NCI-H146 treated with DMSO at 0.1 percent for 48 hours (cell line): ENCODE data around the gene TLE2.
"Not testable (repeated sequence)": the region's sequence is repeated elsewhere in the genome, so short reads cannot be mapped to it uniquely, and the experiment has no call there.

ENCODE experiments used
- DNase-seq: peaks from one replicate; lab custom pipeline; 2025; ENCODE audit not compliant: unreplicated experiment; lab: John Stamatoyannopoulos, UW

TLE2 gene

DNA sequence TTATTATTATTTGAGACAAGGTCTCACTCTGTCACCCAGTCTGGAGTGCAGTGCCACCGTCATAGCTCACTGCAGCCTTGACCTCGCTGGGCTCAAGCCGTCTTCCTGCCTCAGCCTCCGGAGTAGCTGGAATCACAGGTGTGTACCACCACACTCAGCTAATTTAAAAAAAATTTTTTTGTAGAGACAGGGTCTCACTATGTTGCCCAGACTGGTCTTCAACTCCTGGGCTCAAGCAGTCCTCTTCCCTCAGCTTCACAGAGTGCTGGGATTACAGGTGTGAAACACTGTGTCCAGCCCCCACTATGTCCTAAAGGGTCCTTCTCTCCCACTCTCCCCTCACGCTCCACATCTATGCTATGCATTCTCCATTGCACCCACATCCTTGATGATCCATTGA lies 9.1 kb upstream of the TLE2 start:
- DNase-seq, result no peak

DNA sequence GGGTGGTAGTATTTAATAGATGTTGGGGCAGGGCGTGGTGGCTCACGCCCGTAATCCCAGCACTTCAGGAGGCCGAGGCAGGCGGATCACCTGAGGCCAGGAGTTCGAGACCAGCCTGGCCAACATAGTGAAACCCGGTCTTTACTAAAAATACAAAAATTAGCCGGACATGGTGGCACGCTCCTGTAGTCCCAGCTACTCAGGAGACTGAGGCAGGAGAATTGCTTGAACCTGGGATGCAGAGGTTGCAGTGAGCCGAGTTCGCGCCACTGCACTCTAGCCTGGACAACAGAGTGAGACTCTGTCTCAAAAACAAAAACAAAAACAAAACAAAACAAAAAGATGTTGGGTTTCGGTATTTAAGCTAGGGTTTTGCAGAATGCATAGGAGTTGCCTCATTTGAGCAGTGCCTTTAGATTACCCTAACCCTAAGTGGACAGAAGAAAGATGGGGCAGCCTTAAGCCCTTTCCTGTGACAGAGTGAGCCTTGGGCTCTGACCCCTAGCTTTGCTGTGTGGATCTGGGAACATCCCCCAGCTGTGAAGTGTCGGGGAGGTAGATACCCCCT lies 8.0 kb upstream of the TLE2 start:
- not testable (repeated sequence) for DNase-seq

GRCh38 chr19:3036119-3036976 lies 7.3 kb upstream of the TLE2 start:
- DNase-seq, result peak; percentile 75

DNA sequence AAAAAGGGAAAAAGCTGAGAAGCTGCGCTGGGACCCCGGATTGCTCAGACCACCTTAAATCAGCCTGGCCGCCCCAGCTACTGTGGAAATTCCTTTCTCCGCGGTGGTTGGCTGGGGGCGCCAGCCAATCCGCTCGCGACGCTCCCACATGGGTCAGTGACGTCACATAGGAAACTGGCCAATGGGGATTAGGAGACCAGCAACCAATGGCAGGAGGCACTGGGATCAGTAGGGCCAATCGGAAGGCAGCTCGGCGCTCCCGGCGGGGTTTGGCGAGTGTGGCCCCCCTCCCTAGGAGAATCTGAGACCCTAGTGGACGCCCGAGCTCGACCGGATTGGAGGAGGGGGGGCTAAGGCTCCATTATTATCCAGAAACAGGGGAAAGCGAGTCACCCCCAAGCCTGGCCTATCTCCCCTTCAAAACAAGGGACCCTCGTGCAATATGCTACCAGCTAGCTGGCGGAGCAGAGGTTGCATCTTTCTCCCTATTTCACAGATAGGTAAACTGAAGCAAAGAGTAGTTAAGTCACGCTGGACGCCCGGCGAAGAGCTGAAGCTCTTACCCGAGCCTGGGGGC lies 6.5 kb upstream of the TLE2 start:
- peak; percentile 90 for DNase-seq

DNA sequence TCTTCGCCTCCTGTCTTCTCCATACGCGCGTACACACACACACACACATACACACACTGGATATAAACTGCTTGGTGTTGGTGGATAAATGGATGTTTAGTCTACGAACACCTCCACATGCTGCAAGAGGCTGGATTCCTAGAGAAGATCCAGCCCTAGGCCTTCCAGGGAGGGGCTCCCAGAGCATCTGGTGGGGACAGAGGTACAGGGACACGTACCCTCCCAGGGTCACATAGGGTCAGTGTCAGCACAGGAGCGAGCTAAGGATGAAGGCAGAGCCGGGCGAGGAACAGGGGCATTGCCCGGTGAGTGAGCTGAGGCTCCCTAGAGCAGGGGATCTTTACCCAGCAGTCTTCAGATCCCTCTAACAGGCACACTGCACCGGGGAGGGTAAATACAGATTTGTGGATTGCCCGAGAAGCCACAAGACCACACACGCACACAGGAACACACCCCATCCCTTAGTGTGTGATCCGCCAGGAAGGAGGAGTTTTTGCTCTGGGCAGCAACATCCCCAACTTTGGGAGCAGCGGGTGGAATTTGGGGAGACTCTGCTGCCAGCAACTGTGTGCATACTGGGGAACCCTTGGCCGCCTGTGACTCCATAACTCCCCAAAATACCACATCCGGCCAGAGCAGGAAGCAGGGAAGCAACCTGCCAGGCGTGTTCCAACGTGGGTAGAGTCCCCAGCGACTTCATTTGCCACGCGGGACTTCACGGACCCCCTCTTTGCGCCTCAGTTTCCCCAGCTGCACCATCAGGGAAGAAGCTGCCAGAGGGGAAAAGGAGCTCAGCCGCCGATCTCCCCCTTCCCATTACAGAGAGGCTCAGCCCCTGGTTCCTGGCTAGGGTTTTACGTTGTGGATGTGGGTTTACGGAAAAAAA lies 5.8 kb upstream of the TLE2 start:
- no peak for DNase-seq

DNA sequence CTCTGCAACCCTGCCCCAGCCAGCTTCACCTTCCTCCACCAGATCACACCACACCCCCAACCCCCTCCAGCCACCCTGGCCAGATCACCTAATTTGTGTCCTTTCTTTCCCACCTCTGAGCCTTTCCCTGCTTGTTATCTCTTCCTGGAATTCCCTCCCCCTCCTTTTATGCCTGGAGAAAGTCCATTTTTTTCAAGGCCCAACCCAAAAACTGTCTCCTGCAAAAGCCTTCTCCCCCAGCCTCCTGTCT lies 5.3 kb upstream of the TLE2 start:
- no peak for DNase-seq

- no peak for DNase-seq
Measured at GRCh38 chr19:3033595-3034405, 4.7 kb upstream of the TLE2 start.

- DNase-seq, result no peak
Measured at GRCh38 chr19:3031607-3031867, 2.5 kb upstream of the TLE2 start.

DNA sequence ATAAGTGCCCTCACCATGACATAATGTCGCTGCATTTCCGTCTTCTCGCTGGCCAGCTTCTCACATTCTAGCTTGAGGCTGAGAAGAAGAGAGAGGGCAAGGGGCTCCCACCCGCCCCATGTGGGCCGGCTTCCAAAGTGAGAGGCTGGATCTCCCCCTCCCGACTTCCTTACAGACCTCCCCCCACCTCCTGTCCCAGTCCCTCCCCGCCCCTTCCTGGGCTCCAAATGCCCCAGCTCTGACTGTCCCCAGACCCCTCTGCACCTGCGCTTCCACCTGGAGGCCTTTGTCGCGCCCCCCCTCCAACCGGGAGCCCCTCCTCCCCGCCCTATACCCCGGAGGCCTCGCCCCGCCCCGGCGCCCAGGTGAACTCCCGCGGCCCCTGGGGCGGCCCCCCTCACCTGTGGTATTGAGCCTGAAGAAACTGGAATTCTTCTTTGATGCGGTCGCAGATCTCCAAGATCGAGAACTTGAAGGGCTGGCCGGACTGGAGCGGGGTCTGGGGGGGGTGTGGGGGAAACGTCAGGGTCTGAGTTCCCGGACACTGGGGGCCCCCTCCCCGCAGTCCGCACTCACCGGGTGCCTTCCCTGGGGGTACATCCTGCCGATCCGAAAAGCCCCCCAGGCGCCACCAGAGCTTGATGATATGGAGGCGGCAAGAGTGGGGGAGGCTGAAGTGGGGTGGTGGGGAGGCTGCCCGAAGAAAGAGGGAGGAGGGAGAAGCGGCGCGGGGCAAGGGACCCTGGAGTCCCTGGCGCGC lies 595 bp downstream of the TLE2 start:
- no peak for DNase-seq

DNA sequence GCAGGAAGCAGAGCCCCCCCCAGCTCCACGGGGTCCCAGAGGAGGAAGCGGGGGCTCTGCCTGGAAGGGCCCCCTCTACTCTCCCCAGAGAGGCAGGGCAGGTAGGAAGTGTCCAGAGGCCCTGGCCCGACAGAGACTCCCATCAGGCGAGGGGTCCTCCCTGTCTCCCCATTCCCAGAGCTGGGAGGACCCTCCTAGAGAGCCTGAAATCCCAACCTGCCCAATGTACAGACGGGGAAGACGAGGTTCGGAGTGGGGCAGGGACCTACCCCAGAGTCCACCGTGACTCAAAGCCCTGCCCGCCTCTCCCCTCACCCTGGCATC lies 1.1 kb downstream of the TLE2 start:
- no peak for DNase-seq

GRCh38 chr19:3027292-3027691 lies 1.8 kb downstream of the TLE2 start:
- DNase-seq, result no peak

GRCh38 chr19:3026768-3027167 lies 2.3 kb downstream of the TLE2 start:
- DNase-seq, result no peak

GRCh38 chr19:3025549-3025886 lies 3.6 kb downstream of the TLE2 start:
- no peak for DNase-seq

- no peak for DNase-seq
Measured at GRCh38 chr19:3024870-3025548, 4.1 kb downstream of the TLE2 start.

DNA sequence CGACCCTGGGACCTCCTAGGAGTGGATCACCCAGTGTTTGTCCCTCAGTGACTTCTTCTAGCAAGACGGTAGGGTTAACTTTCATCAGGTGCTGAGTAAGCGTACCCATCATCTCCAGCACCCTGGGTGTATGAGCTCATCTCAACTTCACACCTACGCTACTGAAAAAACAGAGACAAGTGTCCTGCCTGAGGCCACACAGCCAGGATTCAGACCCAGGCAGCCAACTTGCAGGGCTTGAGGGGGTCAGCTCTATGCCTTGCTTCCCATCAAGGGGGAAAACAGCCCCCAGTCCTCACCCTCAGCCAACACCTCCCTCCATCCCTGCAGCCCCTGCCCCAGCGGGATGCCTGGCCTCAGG lies 4.6 kb downstream of the TLE2 start:
- DNase-seq, result no peak

DNA sequence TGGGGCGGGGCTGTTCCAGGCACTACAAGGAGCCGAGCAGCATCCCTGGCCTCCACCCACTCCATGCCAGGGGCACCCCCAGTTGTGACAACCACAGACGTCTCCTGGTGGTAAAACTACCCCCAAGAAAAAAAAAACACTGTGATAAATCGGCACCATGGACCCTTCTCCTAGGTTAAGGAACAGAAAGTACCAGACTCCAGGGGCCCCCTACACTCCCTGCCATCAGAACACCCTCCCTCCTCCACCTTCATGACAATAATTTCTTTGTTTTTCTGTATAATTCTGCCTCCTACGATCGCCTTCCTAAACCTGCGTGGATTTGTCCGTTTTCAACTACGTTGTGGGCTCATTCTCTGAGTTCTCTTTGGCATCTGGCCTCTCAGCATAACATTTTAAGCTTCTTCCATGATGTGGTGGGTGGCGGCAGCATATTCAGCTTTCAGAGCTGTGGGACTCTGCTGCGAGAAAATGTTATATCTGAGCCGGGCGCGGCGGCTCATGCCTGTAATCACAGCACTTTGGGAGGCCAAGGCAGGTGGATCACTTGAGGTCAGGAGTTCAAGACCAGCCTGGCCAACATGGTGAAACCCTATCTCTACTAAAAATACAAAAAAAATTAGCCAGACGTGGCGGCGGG lies 8.6 kb downstream of the TLE2 start:
- DNase-seq, result no peak

- no peak for DNase-seq
Measured at GRCh38 chr19:3019211-3019854, 9.7 kb downstream of the TLE2 start.

DNA sequence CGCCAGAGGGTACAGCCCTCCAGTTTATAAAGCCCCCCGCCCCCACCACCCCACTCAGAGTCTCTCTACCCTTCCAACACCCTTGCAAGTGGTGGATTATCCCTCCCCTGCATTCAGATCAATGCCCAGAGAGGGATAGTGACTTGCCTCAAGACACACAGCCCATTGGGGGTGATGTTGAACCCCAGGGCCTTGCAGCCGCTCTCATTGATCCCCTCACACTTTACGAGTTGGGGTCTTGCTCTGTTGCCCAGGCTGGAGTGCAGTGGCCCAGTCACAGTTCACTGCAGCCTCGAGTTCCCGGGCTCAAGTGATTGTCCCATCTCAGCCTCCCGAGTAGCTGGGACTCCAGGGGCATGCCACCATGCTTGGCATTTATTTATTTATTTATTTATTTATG lies 11.2 kb downstream of the TLE2 start:
- DNase-seq, result no peak
